Neural progenitor cell (in vitro differentiated cells): Measurements from ENCODE around the gene NEURL1.

Source experiments
- EZH2 ChIP-seq: fragments of 200-600 bp; sonication (generic); IDR thresholded peaks from 2 replicates; pipeline ENCODE4 v1.6.1; 2017; ENCODE audit warnings: antibody characterized with exemption, mild to moderate bottlenecking, moderate library complexity
- EZH2phosphoT487 ChIP-seq: fragments of 200-600 bp; sonication (generic); IDR thresholded peaks from 2 replicates; pipeline ENCODE4 v1.6.1; 2017; ENCODE audit warnings: antibody characterized with exemption
- TF ChIP-seq, protein P1 (sequence below): fragments of 200-600 bp; sonication (generic); IDR thresholded peaks from 2 replicates; pipeline ENCODE4 v1.5.1; 2017; ENCODE audit warnings: antibody characterized with exemption, mild to moderate bottlenecking

DNA sequence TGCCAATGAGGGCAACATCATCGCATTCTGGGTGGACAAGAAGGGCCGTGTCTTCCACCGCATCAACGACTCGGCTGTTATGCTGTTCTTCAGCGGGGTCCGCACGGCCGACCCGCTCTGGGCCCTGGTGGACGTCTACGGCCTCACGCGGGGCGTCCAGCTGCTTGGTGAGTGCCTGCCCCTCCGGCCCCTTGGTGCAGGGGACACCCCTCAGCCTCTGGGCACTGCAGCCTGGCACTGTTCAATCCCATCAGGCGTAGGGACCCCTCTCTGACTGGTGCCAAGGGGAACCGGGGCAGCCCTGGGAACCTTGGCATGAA is 78.1 kb downstream of the NEURL1 start:
- no peak for TF ChIP-seq EZH2
- TF ChIP-seq, protein P1, sequence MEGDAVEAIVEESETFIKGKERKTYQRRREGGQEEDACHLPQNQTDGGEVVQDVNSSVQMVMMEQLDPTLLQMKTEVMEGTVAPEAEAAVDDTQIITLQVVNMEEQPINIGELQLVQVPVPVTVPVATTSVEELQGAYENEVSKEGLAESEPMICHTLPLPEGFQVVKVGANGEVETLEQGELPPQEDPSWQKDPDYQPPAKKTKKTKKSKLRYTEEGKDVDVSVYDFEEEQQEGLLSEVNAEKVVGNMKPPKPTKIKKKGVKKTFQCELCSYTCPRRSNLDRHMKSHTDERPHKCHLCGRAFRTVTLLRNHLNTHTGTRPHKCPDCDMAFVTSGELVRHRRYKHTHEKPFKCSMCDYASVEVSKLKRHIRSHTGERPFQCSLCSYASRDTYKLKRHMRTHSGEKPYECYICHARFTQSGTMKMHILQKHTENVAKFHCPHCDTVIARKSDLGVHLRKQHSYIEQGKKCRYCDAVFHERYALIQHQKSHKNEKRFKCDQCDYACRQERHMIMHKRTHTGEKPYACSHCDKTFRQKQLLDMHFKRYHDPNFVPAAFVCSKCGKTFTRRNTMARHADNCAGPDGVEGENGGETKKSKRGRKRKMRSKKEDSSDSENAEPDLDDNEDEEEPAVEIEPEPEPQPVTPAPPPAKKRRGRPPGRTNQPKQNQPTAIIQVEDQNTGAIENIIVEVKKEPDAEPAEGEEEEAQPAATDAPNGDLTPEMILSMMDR = no peak
- no peak for TF ChIP-seq EZH2phosphoT487
